Measurements from ENCODE around the gene AMFR.

Gene AMFR

DNA sequence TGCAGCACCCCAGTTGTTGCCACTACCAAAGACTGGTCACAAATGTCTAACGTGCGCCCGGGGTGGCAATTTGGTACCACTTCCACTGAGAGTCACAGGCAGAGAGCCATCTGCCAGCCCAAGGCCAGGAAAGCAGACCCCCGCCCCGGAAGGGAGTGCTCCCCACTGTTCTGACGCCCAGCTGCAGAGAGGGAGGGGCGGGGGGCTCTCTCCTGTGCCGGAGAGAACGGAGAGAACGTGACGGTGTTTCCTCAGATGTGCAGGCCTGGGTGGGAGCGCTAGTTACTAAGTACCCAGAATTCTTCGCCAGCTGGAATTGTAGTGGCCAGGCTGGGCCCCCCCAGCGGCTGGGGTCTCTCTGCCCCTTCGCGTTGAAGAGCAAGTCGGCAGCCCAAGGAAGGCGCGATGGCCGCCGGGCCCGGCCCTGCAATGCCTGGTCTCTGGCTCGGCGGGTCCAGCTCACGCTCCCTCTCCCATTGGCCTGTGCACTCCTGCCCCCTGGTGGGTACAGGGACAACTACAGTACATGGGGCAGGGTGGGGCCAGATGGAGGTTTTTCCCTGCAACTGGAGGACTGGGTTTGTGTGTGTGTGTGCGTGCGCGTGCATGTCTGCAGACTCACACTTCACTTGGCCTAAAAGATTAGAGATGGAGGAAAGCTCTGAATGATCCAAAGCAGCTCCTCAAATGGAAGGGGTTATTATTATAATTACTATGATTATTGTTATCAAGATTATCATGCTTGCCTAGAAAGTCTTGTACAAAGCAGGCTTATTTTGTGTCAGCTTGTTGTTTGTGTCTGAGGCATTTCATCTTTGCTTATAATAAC is 107.1 kb downstream of the AMFR start:
- Mint-ChIP-seq H3K4me3 (no peak overlapping the region), H3K36me3 (ENCODE audit: low read depth) (no peaks in the 10 kb centered on the region), H3K9me3 (no peaks in the 10 kb centered on the region), H3K27ac (no peak overlapping the region), H3K27me3 (peaks cover 4% of the 10 kb centered on the region), H3K4me1 (ENCODE audit: low read depth) (peaks cover 3% of the 10 kb centered on the region)

DNA sequence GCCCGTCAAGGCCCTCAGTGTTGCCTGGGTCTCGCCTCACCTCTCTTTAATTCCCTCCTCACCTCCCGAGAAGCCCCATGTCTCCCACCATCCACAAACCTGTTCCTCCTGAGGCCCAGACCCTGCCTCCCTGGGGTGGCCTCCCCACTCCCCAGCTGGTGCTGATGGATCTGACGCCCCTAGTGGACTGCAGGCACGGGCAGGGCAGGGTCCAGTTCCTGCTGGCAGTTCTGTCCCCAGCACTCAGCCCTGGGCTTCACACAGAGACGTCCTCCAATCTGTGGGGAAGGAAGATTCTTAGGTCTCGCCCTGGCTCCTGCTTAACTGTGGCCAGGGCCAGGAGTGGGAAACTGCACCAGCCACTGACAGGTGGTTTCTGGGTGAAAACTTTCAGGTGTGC is 108.8 kb downstream of the AMFR start:
- no peak overlapping the region for H3K4me3 Mint-ChIP-seq
- H3K27ac Mint-ChIP-seq, result no peak overlapping the region
- H3K36me3 Mint-ChIP-seq (ENCODE audit: low read depth), result no peaks in the 10 kb centered on the region

DNA sequence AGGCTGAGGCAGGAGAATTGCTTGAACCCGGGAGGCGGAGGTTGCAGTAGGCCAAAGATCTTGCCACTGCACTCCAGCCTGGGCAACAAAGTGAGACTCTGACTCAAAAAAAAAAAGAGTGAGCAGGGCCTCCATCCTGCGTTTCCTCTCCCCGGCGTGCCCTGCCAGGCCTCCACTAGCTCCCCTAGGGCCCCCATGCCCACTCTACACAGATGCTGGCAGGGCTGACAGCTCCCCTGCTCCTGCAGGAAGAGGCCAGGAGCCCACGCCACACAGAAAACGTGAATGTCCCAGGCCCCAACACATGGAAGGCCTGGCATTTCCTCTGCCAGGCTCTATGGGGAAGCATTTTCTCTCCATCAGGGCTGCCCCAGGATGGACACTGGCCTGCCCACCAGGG is 109.4 kb downstream of the AMFR start:
- Mint-ChIP-seq H3K4me1 (ENCODE audit: low read depth) (peaks cover 5% of the 10 kb centered on the region), H3K27ac (no peak overlapping the region), H3K36me3 (ENCODE audit: low read depth) (no peaks in the 10 kb centered on the region), H3K4me3 (no peak overlapping the region), H3K9me3 (no peaks in the 10 kb centered on the region), H3K27me3 (peaks cover 4% of the 10 kb centered on the region)

More for the DNA sequence above, 108.8 kb downstream of the AMFR start:
- H3K9me3 Mint-ChIP-seq, result no peaks in the 10 kb centered on the region
- peaks cover 4% of the 10 kb centered on the region for H3K27me3 Mint-ChIP-seq
- H3K4me1 Mint-ChIP-seq (ENCODE audit: low read depth), result peaks cover 3% of the 10 kb centered on the region

DNA sequence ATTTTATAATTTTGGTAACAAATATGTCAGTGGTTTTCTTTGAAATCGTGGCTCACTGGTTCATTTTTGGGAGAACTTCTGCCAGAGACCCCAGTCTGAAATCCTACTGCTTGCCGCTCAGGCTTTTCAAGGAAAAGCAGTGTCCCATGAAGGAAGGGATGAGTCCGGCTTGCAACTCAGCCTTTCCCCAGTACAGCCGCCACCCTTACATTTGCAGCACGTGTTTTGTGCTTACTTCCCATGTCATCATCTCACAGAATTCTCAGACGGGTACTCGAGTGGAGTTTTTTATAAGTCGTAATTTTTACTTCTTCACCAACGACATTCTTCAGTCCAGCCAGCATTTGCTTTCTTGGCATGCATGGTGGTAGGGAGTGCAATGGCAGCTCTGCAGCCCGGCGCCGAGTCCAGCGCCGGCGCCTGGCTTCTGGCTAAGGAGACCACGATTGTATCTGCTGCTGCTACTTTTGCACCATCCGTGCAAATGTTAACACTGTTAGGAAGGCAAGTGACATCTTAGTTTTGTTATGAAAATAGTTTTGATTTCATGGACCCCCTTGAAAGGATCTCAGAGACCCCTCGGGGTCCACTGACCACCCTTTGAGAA is 111.0 kb downstream of the AMFR start:
- Mint-ChIP-seq H3K9me3 (no peaks in the 10 kb centered on the region), H3K36me3 (ENCODE audit: low read depth) (no peaks in the 10 kb centered on the region), H3K27ac (no peak overlapping the region), H3K4me1 (ENCODE audit: low read depth) (peaks cover 7% of the 10 kb centered on the region), H3K27me3 (peaks cover 4% of the 10 kb centered on the region), H3K4me3 (no peak overlapping the region)

DNA sequence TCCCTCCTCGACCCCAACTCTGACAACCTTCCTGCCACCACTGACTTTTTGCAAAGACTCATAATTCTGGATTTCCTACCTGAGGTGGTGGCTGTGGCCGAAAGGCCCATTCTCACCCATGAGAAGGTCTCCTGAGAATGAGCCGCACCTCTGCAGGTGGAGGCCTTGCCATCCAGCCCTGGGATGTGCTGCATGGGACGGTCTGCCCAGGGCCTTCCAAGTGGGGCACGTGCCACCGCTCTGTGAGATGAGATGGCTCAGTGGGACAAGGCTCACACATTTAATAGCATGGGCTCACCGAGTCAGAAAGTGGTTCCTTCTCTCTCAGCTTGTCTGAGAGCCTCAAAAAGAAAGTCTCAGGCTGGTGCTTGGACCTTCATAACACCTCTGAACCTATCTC is 112.8 kb downstream of the AMFR start:
- Mint-ChIP-seq H3K9me3 (no peaks in the 10 kb centered on the region), H3K4me3 (no peak overlapping the region), H3K4me1 (ENCODE audit: low read depth) (peaks cover 4% of the 10 kb centered on the region), H3K27ac (no peak overlapping the region), H3K36me3 (ENCODE audit: low read depth) (no peaks in the 10 kb centered on the region), H3K27me3 (peaks cover 6% of the 10 kb centered on the region)

DNA sequence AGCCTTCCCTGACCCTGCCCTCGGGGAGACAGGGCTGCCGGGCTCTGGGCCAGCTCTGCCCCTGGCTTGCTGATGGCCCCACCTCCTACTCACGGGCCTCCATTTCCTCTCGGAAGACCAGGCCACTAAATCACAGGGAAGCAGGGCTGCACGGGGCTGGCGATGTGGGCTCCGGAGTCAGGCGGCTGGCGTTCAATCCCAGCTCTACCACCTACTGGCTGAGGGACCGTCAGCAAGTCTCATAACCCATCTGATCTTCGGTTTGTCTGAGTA is 113.4 kb downstream of the AMFR start:
- Mint-ChIP-seq H3K4me3 (no peak overlapping the region), H3K9me3 (no peaks in the 10 kb centered on the region), H3K27me3 (peaks cover 4% of the 10 kb centered on the region), H3K4me1 (ENCODE audit: low read depth) (peaks cover 4% of the 10 kb centered on the region), H3K36me3 (ENCODE audit: low read depth) (no peaks in the 10 kb centered on the region), H3K27ac (no peak overlapping the region)
